Measurements from ENCODE around the gene SH3PXD2A.

DNA sequence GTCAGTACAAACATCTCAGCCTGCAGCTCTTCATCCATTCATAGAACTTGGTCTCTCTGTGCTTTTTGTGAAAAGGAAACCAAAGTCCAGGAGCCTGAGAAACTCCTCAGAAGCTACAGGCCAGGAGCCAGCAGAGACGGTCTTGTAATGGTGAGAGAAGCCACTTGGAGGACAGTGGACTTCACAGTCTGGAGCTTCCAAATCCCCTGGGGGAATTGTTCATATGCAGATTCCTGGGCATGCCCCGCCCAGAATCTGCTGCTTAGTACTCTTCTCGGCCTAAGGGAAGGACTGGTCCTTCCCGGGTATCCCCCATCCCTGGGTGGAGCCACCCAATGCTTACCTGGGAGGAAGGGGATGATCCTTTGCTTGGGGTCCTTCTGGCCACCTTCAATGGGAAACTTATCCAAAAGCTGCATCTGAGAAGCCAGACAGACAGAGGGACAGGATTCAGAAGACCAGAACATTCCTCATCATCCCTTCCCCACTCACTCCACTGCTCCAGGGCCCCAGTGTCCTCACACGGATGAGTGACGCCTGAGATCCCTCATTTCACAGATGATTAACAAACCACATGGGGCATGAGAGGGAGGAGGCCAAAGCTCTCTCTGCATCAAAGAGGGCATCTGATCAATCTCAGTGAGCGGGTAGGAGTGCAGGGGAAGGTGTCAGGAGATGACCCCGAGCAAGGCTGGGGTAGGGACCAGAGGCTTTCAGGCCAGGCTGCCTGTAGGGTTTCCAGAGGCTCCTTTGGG lies 88.4 kb downstream of the SH3PXD2A start:
- TF ChIP-seq POLR2A (IDR thresholded peaks at IDR 0.05) (no peak), CTCF (IDR thresholded peaks at IDR 0.05 in 8 of 11, conservative IDR thresholded peaks at IDR 0.05 in 3 of 11) (no peak)
